HEK293T (cell line): ENCODE measurements around the gene C19orf67.

Experiments used
- ARNT ChIP-seq: fragments of 450-650 bp; IDR thresholded peaks from 2 replicates; pipeline ENCODE4 v1.6.1; 2017; ENCODE audit warnings: mild to moderate bottlenecking
- BHLHE40 ChIP-seq: fragments of 450-650 bp; IDR thresholded peaks from 2 replicates; pipeline ENCODE4 v1.6.1; 2016; ENCODE audit warnings: mild to moderate bottlenecking, moderate library complexity, borderline replicate concordance
- ELF4 ChIP-seq: fragments of 450-650 bp; IDR thresholded peaks from 2 replicates; pipeline ENCODE4 v1.6.1; 2017; ENCODE audit warnings: antibody characterized with exemption
- FOXA1 ChIP-seq: fragments of 450-650 bp; IDR thresholded peaks from 2 replicates; pipeline ENCODE4 v1.6.1; 2016; ENCODE audit warnings: mild to moderate bottlenecking
- FOXK2 ChIP-seq: fragments of 450-650 bp; IDR thresholded peaks from 2 replicates; pipeline ENCODE4 v1.6.1; 2016; ENCODE audit warnings: mild to moderate bottlenecking
- HDGF ChIP-seq: fragments of 450-650 bp; IDR thresholded peaks from 2 replicates; pipeline ENCODE4 v1.6.1; 2017; ENCODE audit warnings: antibody characterized with exemption, borderline replicate concordance
- SP1 ChIP-seq: fragments of 450-650 bp; IDR thresholded peaks from 2 replicates; pipeline ENCODE4 v1.6.1; 2017
- SUZ12 ChIP-seq: fragments of 450-650 bp; IDR thresholded peaks from 2 replicates; pipeline ENCODE4 v1.6.1; 2016; ENCODE audit warnings: mild to moderate bottlenecking
- TARDBP ChIP-seq: fragments of 450-650 bp; IDR thresholded peaks from 2 replicates; pipeline ENCODE4 v1.6.1; 2016
- TF ChIP-seq, protein P1 (sequence below): fragments of 450-650 bp; IDR thresholded peaks from 2 replicates; pipeline ENCODE4 v1.6.1; 2016

GRCh38 chr19:14105680-14106079, 20.1 kb upstream of the C19orf67 start:
- TF ChIP-seq FOXK2 (no peak), ELF4 (no peak), BHLHE40 (no peak), FOXA1 (no peak), HDGF (no peak), SP1 (no peak), ARNT (no peak), TARDBP (no peak), SUZ12 (no peak)
- TF ChIP-seq, protein P1, sequence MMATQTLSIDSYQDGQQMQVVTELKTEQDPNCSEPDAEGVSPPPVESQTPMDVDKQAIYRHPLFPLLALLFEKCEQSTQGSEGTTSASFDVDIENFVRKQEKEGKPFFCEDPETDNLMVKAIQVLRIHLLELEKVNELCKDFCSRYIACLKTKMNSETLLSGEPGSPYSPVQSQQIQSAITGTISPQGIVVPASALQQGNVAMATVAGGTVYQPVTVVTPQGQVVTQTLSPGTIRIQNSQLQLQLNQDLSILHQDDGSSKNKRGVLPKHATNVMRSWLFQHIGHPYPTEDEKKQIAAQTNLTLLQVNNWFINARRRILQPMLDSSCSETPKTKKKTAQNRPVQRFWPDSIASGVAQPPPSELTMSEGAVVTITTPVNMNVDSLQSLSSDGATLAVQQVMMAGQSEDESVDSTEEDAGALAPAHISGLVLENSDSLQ = no peak
